IMR-90 (cell line): ENCODE measurements around the gene QRFP. TPM values are rescaled to one million over a fixed set of nuclear protein-coding genes. Genes with fewer than 3 reads are reported as not detected.

Source experiments
- ATAC-seq: fragments of 200-7000 bp; cut with Tn5 transposase; 2 replicates; pipeline ENCODE4 v1.9.1; 2020; ENCODE audit warnings: low read depth, mild to moderate bottlenecking, moderate library complexity
- BruUV-seq: library from RNA; stranded (reverse); fragments of 400-500 nt; replicated peaks from 2 replicates; lab custom pipeline; 2021; lab: Mats Ljungman, UMichigan
- CTCF ChIA-PET: fragments of 300-600 bp; formaldehyde crosslinking; extraction: SDS; loops from one replicate; lab custom pipeline; 2021; ENCODE audit warnings: antibody characterized with exemption; lab: Yijun Ruan, JAX
- POLR2A ChIA-PET: fragments of 300-600 bp; sonication (Branson Sonifier 250); formaldehyde crosslinking; loops from one replicate; lab custom pipeline; 2022; ENCODE audit warnings: antibody characterized with exemption; ENCODE audit not compliant: unreplicated experiment; lab: Charles Lee
- DNase-seq: peaks from one replicate; pipeline ENCODE4 v3.0.0; 2013
- H2AFZ ChIP-seq: replicated peaks from 2 replicates; pipeline ENCODE3; 2013; ENCODE audit warnings: low read length, mild to moderate bottlenecking; ENCODE audit not compliant: poor library complexity
- H2AK5ac ChIP-seq: 2 replicates; pipeline ENCODE4 v1.6.1; 2013; ENCODE audit warnings: low read depth, low read length, inconsistent platforms
- H2AK9ac ChIP-seq: replicated peaks from 2 replicates; pipeline ENCODE3; 2013; ENCODE audit warnings: mild to moderate bottlenecking, low read depth, low read length, moderate library complexity; ENCODE audit not compliant: poor library complexity
- H2BK120ac ChIP-seq: 2 replicates; pipeline ENCODE4 v1.6.1; 2013; ENCODE audit warnings: low read depth, low read length, inconsistent platforms
- H2BK15ac ChIP-seq: 3 replicates; pipeline ENCODE4 v1.6.1; 2013; ENCODE audit warnings: low read depth, low read length, inconsistent platforms
- H2BK20ac ChIP-seq: 2 replicates; pipeline ENCODE4 v1.6.1; 2013; ENCODE audit warnings: low read depth, mild to moderate bottlenecking, inconsistent platforms, low read length, moderate library complexity
- H2BK5ac ChIP-seq: 2 replicates; pipeline ENCODE4 v1.6.1; 2013; ENCODE audit warnings: mild to moderate bottlenecking, low read depth, low read length, inconsistent platforms; ENCODE audit not compliant: poor library complexity, severe bottlenecking
- H3K14ac ChIP-seq: replicated peaks from 2 replicates; pipeline ENCODE4 v1.6.1; 2013; ENCODE audit warnings: low read depth, low read length, inconsistent platforms
- H3K18ac ChIP-seq: 2 replicates; pipeline ENCODE4 v1.6.1; 2013; ENCODE audit warnings: low read depth, low read length, control low read depth
- H3K23ac ChIP-seq: 2 replicates; pipeline ENCODE4 v1.6.1; 2013; ENCODE audit warnings: low read depth, low read length, inconsistent platforms
- H3K27ac ChIP-seq: 2 replicates; pipeline ENCODE4 v1.5.1; 2013; ENCODE audit warnings: mild to moderate bottlenecking, control low read depth, low read length; ENCODE audit not compliant: insufficient read depth
- H3K27me3 ChIP-seq: 2 replicates; pipeline ENCODE4 v1.6.1; 2013; ENCODE audit warnings: low read length; ENCODE audit not compliant: control insufficient read depth, insufficient read depth
- H3K36me3 ChIP-seq: 2 replicates; pipeline ENCODE4 v1.6.1; 2013; ENCODE audit warnings: low read length, mixed read lengths; ENCODE audit not compliant: control insufficient read depth, insufficient read depth
- H3K4ac ChIP-seq: 2 replicates; pipeline ENCODE4 v1.6.1; 2013; ENCODE audit warnings: low read depth, low read length, inconsistent platforms
- H3K4me1 ChIP-seq: 2 replicates; pipeline ENCODE4 v1.6.1; 2013; ENCODE audit warnings: low read length, mixed read lengths; ENCODE audit not compliant: control insufficient read depth, insufficient read depth
- H3K4me2 ChIP-seq: 2 replicates; pipeline ENCODE4 v1.6.1; 2013; ENCODE audit warnings: low read depth, mild to moderate bottlenecking, control low read depth, low read length, moderate library complexity
- H3K4me3 ChIP-seq: 2 replicates; pipeline ENCODE4 v1.5.1; 2013; ENCODE audit warnings: low read depth, mild to moderate bottlenecking, control low read depth, low read length, moderate library complexity; ENCODE audit not compliant: insufficient read depth
- H3K56ac ChIP-seq: 2 replicates; pipeline ENCODE4 v1.6.1; 2013; ENCODE audit warnings: low read length, inconsistent platforms; ENCODE audit not compliant: insufficient read depth; ENCODE audit errors: extremely low read depth
- H3K79me1 ChIP-seq, 2 experiments: 2 replicates each; pipeline ENCODE4 v1.6.1; 2013; ENCODE audit warnings: low read length in 2 of 2, inconsistent platforms in 1 of 2, low read depth in 1 of 2
- H3K9ac ChIP-seq: 2 replicates; pipeline ENCODE4 v1.6.1; 2013; ENCODE audit warnings: low read depth, low read length, control low read depth
- H3K9me1 ChIP-seq: 2 replicates; pipeline ENCODE4 v1.6.1; 2013; ENCODE audit warnings: low read length, inconsistent platforms; ENCODE audit not compliant: insufficient read depth
- H3K9me3 ChIP-seq: 2 replicates; pipeline ENCODE4 v1.6.1; 2013; ENCODE audit warnings: low read length; ENCODE audit not compliant: control insufficient read depth, insufficient read depth
- H4K20me1 ChIP-seq: 2 replicates; pipeline ENCODE4 v1.6.1; 2013; ENCODE audit warnings: low read length, inconsistent platforms; ENCODE audit not compliant: insufficient read depth
- H4K5ac ChIP-seq: 2 replicates; pipeline ENCODE4 v1.6.1; 2013; ENCODE audit warnings: mild to moderate bottlenecking, low read depth, low read length, control low read depth
- H4K8ac ChIP-seq, 2 experiments: 2 replicates each; pipeline ENCODE4 v1.6.1; 2013; ENCODE audit warnings: low read depth in 2 of 2, low read length in 2 of 2, control low read depth in 1 of 2, inconsistent platforms in 1 of 2
- H4K91ac ChIP-seq: 2 replicates; pipeline ENCODE4 v1.6.1; 2013; ENCODE audit warnings: low read depth, low read length, inconsistent platforms; ENCODE audit not compliant: insufficient read depth
- RFX5 ChIP-seq: IDR thresholded peaks from 2 replicates; pipeline ENCODE4 v1.8.0; 2012; ENCODE audit warnings: low read depth, mild to moderate bottlenecking, low read length, moderate library complexity
- WGBS, 2 experiments: methylation state at CpG; one replicate each; pipeline versions ENCODE4 v1.1.5 to v1.1.7; 2013; ENCODE audit warnings: missing lambda C conversion rate in 2 of 2; ENCODE audit not compliant: insufficient read length in 1 of 2; ENCODE audit errors: extremely low coverage in 2 of 2; 5-methylcytosine and 5-hydroxymethylcytosine counted together
- dilution Hi-C: fragments of 300-500 bp; cut with HindIII; formaldehyde crosslinking; loops from one replicate; pipeline ENCODE4 v1.14.3; 2018; ENCODE audit warnings: low sequenced_read_pairs; ENCODE audit not compliant: unreplicated experiment
- in situ Hi-C: fragments of 300-500 bp; cut with MboI; formaldehyde crosslinking; loops from 3 replicates; pipeline ENCODE4 v1.14.3; 2019; ENCODE audit warnings: low sequenced_read_pairs, inconsistent platforms, mixed read lengths
- intact Hi-C: fragments of 100-400 bp; cut with micrococcal nuclease; formaldehyde crosslinking; loops from 2 replicates; pipeline ENCODE4 v1.10.0; 2022
- polyA plus RNA-seq, 3 experiments: library from polyadenylated mRNA; depleted of rRNA; stranded (reverse); fragments of >200 nt; gene quantifications; 2 replicates each; pipeline ENCODE4 v1.2.3, GENCODE V29; 2012; ENCODE audit warnings: low replicate concordance in 1 of 3
- total RNA-seq: library from RNA; depleted of rRNA; stranded (reverse); fragments of >200 nt; gene quantifications from 2 replicates; pipeline ENCODE4 v1.2.3, GENCODE V29; 2012

The QRFP gene
- total and polyA plus RNA-seq, 2 of the 4 experiments (the other 2 are of a cell fraction), result not detected

DNA sequence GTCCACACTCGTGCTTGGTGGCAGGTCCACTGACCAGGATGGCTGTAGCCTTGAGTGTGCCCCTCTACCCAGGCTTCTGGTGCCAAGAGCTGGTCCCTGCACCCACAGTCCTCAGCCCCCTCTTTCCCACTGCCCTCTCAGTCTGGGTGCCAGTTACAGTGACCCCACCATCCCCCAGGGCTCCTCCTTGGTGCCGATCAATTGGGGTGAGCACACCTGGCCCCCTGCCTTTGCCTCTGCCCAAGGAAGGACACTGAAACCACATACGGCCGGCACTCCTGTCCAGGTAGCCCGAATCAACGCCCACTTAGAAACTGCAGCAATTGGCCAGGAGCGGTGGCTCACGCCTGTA, 18.5 kb upstream of the QRFP start:
- Histone ChIP-seq H2BK120ac (no peak overlapping the region), H3K14ac (no peak overlapping the region), H3K27me3 (no peaks in the 10 kb centered on the region), H3K18ac (no peak overlapping the region), H4K20me1 (no peaks in the 10 kb centered on the region), H3K9ac (no peak overlapping the region), H2AK5ac (no peak overlapping the region), H2BK20ac (no peak overlapping the region), H3K4me3 (no peak overlapping the region), H3K4me1 (peaks cover 6% of the 10 kb centered on the region), H2AFZ (no peak overlapping the region), H3K9me1 (no peaks in the 10 kb centered on the region), H2AK9ac (no peak overlapping the region), H2BK5ac (no peak overlapping the region), H3K23ac (no peak overlapping the region), H2BK15ac (no peak overlapping the region), H4K91ac (no peak overlapping the region), H3K79me1 (no peaks in the 10 kb centered on the region), H3K56ac (no peak overlapping the region), H3K27ac (no peak overlapping the region), H3K4me2 (no peak overlapping the region), H3K36me3 (no peaks in the 10 kb centered on the region), H3K4ac (no peak overlapping the region), H4K8ac (no peak overlapping the region), H3K9me3 (no peaks in the 10 kb centered on the region), H4K5ac (no peak overlapping the region)
- TF ChIP-seq RFX5, result no peak
- intact Hi-C loops (no loop called here), in situ Hi-C loops (no loop called here), dilution Hi-C loops (no loop called here)
- DNase-seq, result no peak
- WGBS, 2 experiments, result 81% methylated on average over 4 of the region's 8 CpGs; no CpG with 5 or more reads in 1 of the 2 experiments
- BruUV-seq, result no TSS peak
- ChIA-PET CTCF (no interaction called here), POLR2A (no interaction called here)
- no peak for ATAC-seq
